Colonic mucosa (tissue), 4 donors: Measurements from ENCODE around the gene TPSD1. TPM values are rescaled to one million over a fixed set of nuclear protein-coding genes. Genes with fewer than 3 reads are reported as not detected.

ENCODE experiments used
- DNase-seq: peaks from one replicate; pipeline ENCODE4 v3.0.0-alpha.2; 2020
- H3K27ac ChIP-seq: fragments of 200-600 bp; one replicate; pipeline ENCODE4 v1.8.0; 2021
- H3K27me3 ChIP-seq: fragments of 200-600 bp; one replicate; pipeline ENCODE4 v1.8.0; 2021
- H3K36me3 ChIP-seq: fragments of 200-600 bp; one replicate; pipeline ENCODE4 v1.8.0; 2021
- H3K4me1 ChIP-seq: fragments of 200-600 bp; one replicate; pipeline ENCODE4 v1.8.0; 2021; ENCODE audit warnings: mild to moderate bottlenecking
- H3K4me3 ChIP-seq: fragments of 200-600 bp; one replicate; pipeline ENCODE4 v1.8.0; 2021
- H3K9ac ChIP-seq, 2 donors: one replicate each; pipeline ENCODE4 v1.7.0; 2013; ENCODE audit warnings: control low read depth in 2 of 2, low read depth in 2 of 2, low read length in 2 of 2
- H3K9me3 ChIP-seq: fragments of 200-600 bp; one replicate; pipeline ENCODE4 v1.8.0; 2021
- CTCF ChIP-seq: fragments of 200-600 bp; IDR thresholded peaks from one replicate; pipeline ENCODE4 v1.8.0; 2022; ENCODE audit warnings: antibody characterized with exemption, mild to moderate bottlenecking
- intact Hi-C: fragments of 100-400 bp; cut with DNase I; formaldehyde crosslinking; loops from one replicate; pipeline ENCODE4 v1.14.1; 2022
- total RNA-seq, 2 donors: library from RNA; stranded (reverse); fragmentation: NEBNext Ultra II Directional in 1 of 2; extraction: Animal tissue kit (Norgen Biotek cat#: 25700) in 1 of 2; gene quantifications; one replicate each; pipeline ENCODE4 v1.2.1, GENCODE V29; 2021
- donor health status: healthy.
- donor health status: DM: no; HTN: no; CAD: no.
- donor health status: DM: no; HTN: no; CAD: no.

The TPSD1 gene
- total RNA-seq, 2 donors from 2014 or later = 0.19 to 0.64 TPM

- no peak overlapping the region for H3K27ac ChIP-seq
- DNase-seq = no peak
- no peak overlapping the region for H3K4me3 ChIP-seq
- H3K36me3 ChIP-seq = no peaks in the 10 kb centered on the region
- H3K4me1 ChIP-seq = no peaks in the 10 kb centered on the region
- H3K27me3 ChIP-seq = no peaks in the 10 kb centered on the region
- intact Hi-C loops = no loop called here
- no peak overlapping the region for H3K9ac ChIP-seq
- no peaks in the 10 kb centered on the region for H3K9me3 ChIP-seq
- TF ChIP-seq CTCF = no peak
Measured at GRCh38 chr16:1215574-1216295, 40.1 kb upstream of the TPSD1 start.

- no peak overlapping the region for H3K27ac ChIP-seq
- no peaks in the 10 kb centered on the region for H3K27me3 ChIP-seq
- H3K9me3 ChIP-seq = no peaks in the 10 kb centered on the region
- no peak overlapping the region for H3K9ac ChIP-seq
- H3K4me1 ChIP-seq = no peaks in the 10 kb centered on the region
- no peak overlapping the region for H3K4me3 ChIP-seq
- intact Hi-C loops = no loop called here
- DNase-seq = no peak
- no peaks in the 10 kb centered on the region for H3K36me3 ChIP-seq
- TF ChIP-seq CTCF = no peak
Measured at GRCh38 chr16:1216296-1216619, 39.6 kb upstream of the TPSD1 start.

GRCh38 chr16:1216681-1217400 lies 39.0 kb upstream of the TPSD1 start:
- no peak overlapping the region for H3K27ac ChIP-seq
- H3K4me1 ChIP-seq = no peaks in the 10 kb centered on the region
- no peaks in the 10 kb centered on the region for H3K36me3 ChIP-seq
- H3K27me3 ChIP-seq = no peaks in the 10 kb centered on the region
- H3K9ac ChIP-seq = no peak overlapping the region
- H3K9me3 ChIP-seq = no peaks in the 10 kb centered on the region
- intact Hi-C loops = no loop called here
- no peak for TF ChIP-seq CTCF
- H3K4me3 ChIP-seq = no peak overlapping the region
- DNase-seq = no peak

GRCh38 chr16:1217526-1217925 lies 38.3 kb upstream of the TPSD1 start:
- intact Hi-C loops = no loop called here

More at GRCh38 chr16:1217526-1217925, 38.3 kb upstream of the TPSD1 start:
- Histone ChIP-seq H3K27me3 (no peaks in the 10 kb centered on the region), H3K4me3 (no peak overlapping the region), H3K9ac (no peak overlapping the region), H3K9me3 (no peaks in the 10 kb centered on the region), H3K36me3 (no peaks in the 10 kb centered on the region), H3K4me1 (no peaks in the 10 kb centered on the region), H3K27ac (no peak overlapping the region)
- no peak for DNase-seq
- TF ChIP-seq CTCF = no peak
